Endothelial cell of umbilical vein (primary cell): Measurements from ENCODE around the gene PPP1R18. TPM values are rescaled to one million over a fixed set of nuclear protein-coding genes. Genes with fewer than 3 reads are reported as not detected.

Experiments
- BruUV-seq: library from RNA; stranded (reverse); fragments of 400-500 nt; replicated peaks from 2 replicates; lab custom pipeline; 2021; lab: Mats Ljungman, UMichigan
- CTCF ChIA-PET: fragments of 300-600, 350-600 bp; sonication (Branson Sonifier 250); formaldehyde crosslinking; loops from one replicate; lab custom pipeline; 2021; ENCODE audit warnings: antibody characterized with exemption, inconsistent platforms; lab: Charles Lee
- POLR2A ChIA-PET: fragments of 300-600, 350-600 bp; sonication (Branson Sonifier 250); formaldehyde crosslinking; loops from one replicate; lab custom pipeline; 2021; ENCODE audit warnings: antibody characterized with exemption, inconsistent platforms; lab: Charles Lee
- DNase-seq: peaks from one replicate; pipeline ENCODE4 v3.0.0-alpha.2; 2011; ENCODE audit warnings: low read depth, low spot score
- FAIRE-seq: peaks from 2 replicates; lab custom pipeline; 2011; peaks lifted over from hg19 to GRCh38; lab: Jason Lieb, UNC
- H2AFZ ChIP-seq: 2 replicates; pipeline ENCODE4 v1.6.0; 2012; ENCODE audit warnings: low read depth, low read length, control low read depth, inconsistent platforms
- H3K27ac ChIP-seq: 2 replicates; pipeline ENCODE4 v1.5.1; 2011; ENCODE audit warnings: low read depth, mild to moderate bottlenecking, control low read depth, low read length, moderate library complexity; ENCODE audit not compliant: insufficient read depth
- H3K27me3 ChIP-seq, 2 experiments: 2 replicates each; pipeline versions ENCODE4 v1.6.0 to v1.6.1; 2011; ENCODE audit warnings: low read length in 2 of 2, mixed read lengths in 1 of 2; ENCODE audit not compliant: control insufficient read depth in 2 of 2, insufficient read depth in 2 of 2
- H3K36me3 ChIP-seq, 2 experiments: 2 replicates in 1 of 2; 3 replicates in 1 of 2; pipeline ENCODE4 v1.5.1; 2011; ENCODE audit warnings: low read length in 2 of 2, mild to moderate bottlenecking in 1 of 2, moderate library complexity in 1 of 2; ENCODE audit not compliant: control insufficient read depth in 2 of 2, insufficient read depth in 2 of 2; ENCODE audit errors: extremely low read depth in 1 of 2
- H3K4me1 ChIP-seq: 3 replicates; pipeline ENCODE4 v1.5.1; 2011; ENCODE audit warnings: mild to moderate bottlenecking, low read length; ENCODE audit not compliant: control insufficient read depth, insufficient read depth; ENCODE audit errors: extremely low read depth
- H3K4me2 ChIP-seq: 2 replicates; pipeline ENCODE4 v1.6.1; 2011; ENCODE audit warnings: low read length, control low read depth, mixed read lengths; ENCODE audit not compliant: insufficient read depth
- H3K4me3 ChIP-seq, 3 experiments: fragments of 200-600 bp in 1 of 3; sonication (generic), shearing (Covaris generic) in 1 of 3; replicated peaks in 1 of 3; 2 replicates each; pipeline ENCODE4 v1.5.1; 2011 to 2016; ENCODE audit warnings: control low read depth in 3 of 3, low read length in 3 of 3, mild to moderate bottlenecking in 2 of 3, inconsistent platforms in 1 of 3, low read depth in 1 of 3, moderate library complexity in 1 of 3; ENCODE audit not compliant: insufficient read depth in 1 of 3
- H3K79me2 ChIP-seq: 2 replicates; pipeline ENCODE4 v1.6.0; 2012; ENCODE audit warnings: low read length, inconsistent platforms; ENCODE audit not compliant: control insufficient read depth, insufficient read depth
- H3K9ac ChIP-seq: replicated peaks from 2 replicates; pipeline ENCODE3; 2011; ENCODE audit warnings: low read length, control low read depth; ENCODE audit not compliant: insufficient read depth; ENCODE audit errors: extremely low read depth
- H3K9me1 ChIP-seq: replicated peaks from 3 replicates; pipeline ENCODE4 v1.6.0; 2011; ENCODE audit warnings: mild to moderate bottlenecking, low read length; ENCODE audit not compliant: control insufficient read depth, insufficient read depth; ENCODE audit errors: extremely low read depth
- H3K9me3 ChIP-seq: replicated peaks from 2 replicates; pipeline ENCODE4 v1.5.1; 2012; ENCODE audit warnings: low read length, inconsistent platforms; ENCODE audit not compliant: control insufficient read depth, insufficient read depth
- H4K20me1 ChIP-seq: replicated peaks from 2 replicates; pipeline ENCODE3; 2011; ENCODE audit warnings: mild to moderate bottlenecking, low read length; ENCODE audit not compliant: control insufficient read depth, insufficient read depth; ENCODE audit errors: extremely low read depth
- CTCF ChIP-seq, 2 donors: IDR thresholded peaks; 1 replicate in 1 of 2; 2 replicates in 1 of 2; pipeline ENCODE4 v1.5.1; 2011; ENCODE audit warnings: low read length in 2 of 2, mild to moderate bottlenecking in 2 of 2, moderate library complexity in 2 of 2, control low read depth in 1 of 2, inconsistent platforms in 1 of 2, low read depth in 1 of 2; ENCODE audit not compliant: insufficient read depth in 1 of 2; ENCODE audit errors: extremely low read depth in 1 of 2
- MAX ChIP-seq: IDR thresholded peaks from 2 replicates; pipeline ENCODE4 v1.6.1; 2011; ENCODE audit not compliant: insufficient read depth, insufficient read length
- POLR2AphosphoS5 ChIP-seq: IDR thresholded peaks from 2 replicates; pipeline ENCODE4 v1.6.1; 2012; ENCODE audit warnings: low read depth, mild to moderate bottlenecking, control low read depth, low read length, moderate library complexity; ENCODE audit not compliant: insufficient read depth
- dilution Hi-C: fragments of 300-500 bp; cut with MboI; formaldehyde crosslinking; loops from one replicate; pipeline ENCODE4 v1.15.0; 2019; ENCODE audit warnings: low sequenced_read_pairs; ENCODE audit not compliant: extremely low pct_ligation_motif_present
- intact Hi-C: fragments of 100-400 bp; cut with micrococcal nuclease; formaldehyde crosslinking; loops from one replicate; pipeline ENCODE4 v1.10.0; 2022
- polyA plus RNA-seq, 4 experiments: library from polyadenylated mRNA; depleted of rRNA in 3 of 4; stranded (reverse) in 3 of 4; unstranded in 1 of 4; fragments of >200 nt; gene quantifications; 2 replicates each; pipeline versions ENCODE4 v1.2.1 to v1.2.3, GENCODE V29; 2011 to 2012; ENCODE audit warnings: missing spikeins in 1 of 4
- total RNA-seq: library from RNA; stranded (reverse); gene quantifications from 2 replicates; pipeline ENCODE4 v1.2.3, GENCODE V29; 2021

Gene PPP1R18
- total and polyA plus RNA-seq, 2 donors (not counting 3 experiments of a cell fraction or from before 2014, with no cell fraction given), result 136 to 173 TPM

GRCh38 chr6:30730601-30731435 is 44.4 kb upstream of the PPP1R18 start:
- no peak overlapping the region for H2AFZ ChIP-seq
- no peaks in the 10 kb centered on the region for H4K20me1 ChIP-seq
- H3K4me3 ChIP-seq, result no peak overlapping the region
- H3K27me3 ChIP-seq, result no peaks in the 10 kb centered on the region
- H3K4me2 ChIP-seq, result no peak overlapping the region
- H3K79me2 ChIP-seq, result peaks cover under 1% of the 10 kb centered on the region
- ChIA-PET CTCF (interaction anchor here (0.5 to 4.7 kb wide), 72 partner anchors 9 to 359 kb away, joined by 3 to 184 read pairs (median 5); partner anchors contain the start of genes ABCF1, ATAT1, DDR1 and DHX16), POLR2A (interaction anchor here (0.6 to 1.0 kb wide), 4 partner anchors 9 to 116 kb away, joined by 3 to 8 read pairs (median 3); partner anchors contain the start of gene IER3)
- no peaks in the 10 kb centered on the region for H3K9me3 ChIP-seq
- DNase-seq (peak; percentile 83), FAIRE-seq (peak; percentile 77)
- no TSS peak for BruUV-seq
- peaks cover 3 to 17% of the 10 kb centered on the region in 2 experiments for H3K36me3 ChIP-seq
- no peak overlapping the region for H3K9ac ChIP-seq
- H3K27ac ChIP-seq, result no peak overlapping the region
- dilution Hi-C loops (loop anchor here (25.0 kb wide), 1 partner anchor 156 kb away; the partner anchor contains the start of gene DDR1), intact Hi-C loops (loop anchor here (5.0 kb wide), 1 partner anchor 189 kb away; no protein-coding TSS in a partner anchor)
- TF ChIP-seq POLR2AphosphoS5 (peak; percentile 40), CTCF (IDR thresholded peaks at IDR 0.05; ENCODE audit: extremely low read depth in 1 of 2, insufficient read depth in 1 of 2, low read depth in 1 of 2, low read length in 2 of 2) (peak; percentile 75 to 85), MAX (no peak)
- no peaks in the 10 kb centered on the region for H3K9me1 ChIP-seq
- peaks cover 2% of the 10 kb centered on the region for H3K4me1 ChIP-seq
